SK-N-SH treated with all-trans-retinoic acid at 6 μM for 48 hours (cell line): ENCODE measurements around the gene STT3A.

ENCODE experiments used
- ATAC-seq: fragments of 200-7000 bp; cut with Tn5 transposase; 3 replicates; pipeline ENCODE4 v1.9.1; 2020; ENCODE audit warnings: mild to moderate bottlenecking, moderate library complexity
- BACH2 ChIP-seq: fragments of 250-450 bp; sonication (Bioruptor Pico); IDR thresholded peaks from 2 replicates; pipeline ENCODE4 v1.9.0; 2021; ENCODE audit warnings: mild to moderate bottlenecking, borderline replicate concordance
- CSDC2 ChIP-seq: fragments of 250-450 bp; sonication (Bioruptor Pico); IDR thresholded peaks from 2 replicates; pipeline ENCODE4 v1.5.0; 2020; ENCODE audit warnings: mild to moderate bottlenecking, moderate library complexity
- CSRNP3 ChIP-seq: fragments of 250-450 bp; sonication (Bioruptor Pico); IDR thresholded peaks from 2 replicates; pipeline ENCODE4 v1.5.1; 2021; ENCODE audit warnings: mild to moderate bottlenecking, moderate library complexity
- ESRRG ChIP-seq: fragments of 250-450 bp; sonication (Bioruptor Pico); IDR thresholded peaks from 2 replicates; pipeline ENCODE4 v1.6.1; 2021; ENCODE audit warnings: mild to moderate bottlenecking
- GLIS3 ChIP-seq: fragments of 250-450 bp; sonication (Bioruptor Pico); IDR thresholded peaks from 2 replicates; pipeline ENCODE4 v1.5.0; 2020; ENCODE audit warnings: mild to moderate bottlenecking, moderate library complexity
- ISL1 ChIP-seq: fragments of 250-450 bp; sonication (Bioruptor Pico); IDR thresholded peaks from 2 replicates; pipeline ENCODE4 v2.1.2; 2022; ENCODE audit warnings: mild to moderate bottlenecking, moderate library complexity
- OSR1 ChIP-seq: fragments of 250-450 bp; sonication (Bioruptor Pico); IDR thresholded peaks from 2 replicates; pipeline ENCODE4 v1.8.0; 2022; ENCODE audit warnings: moderate library complexity, mild to moderate bottlenecking, inconsistent platforms
- PATZ1 ChIP-seq: fragments of 250-450 bp; sonication (Bioruptor Pico); IDR thresholded peaks from 2 replicates; pipeline ENCODE4 v1.8.0; 2020; ENCODE audit warnings: mild to moderate bottlenecking, moderate library complexity, borderline replicate concordance
- PPARA ChIP-seq: fragments of 250-450 bp; sonication (Bioruptor Pico); IDR thresholded peaks from 2 replicates; pipeline ENCODE4 v1.5.0; 2020; ENCODE audit warnings: mild to moderate bottlenecking, borderline replicate concordance
- RARB ChIP-seq: fragments of 250-450 bp; sonication (Bioruptor Pico); IDR thresholded peaks from 2 replicates; pipeline ENCODE4 v1.8.0; 2021; ENCODE audit warnings: mild to moderate bottlenecking, moderate library complexity
- SNAI2 ChIP-seq: fragments of 250-450 bp; sonication (Bioruptor Pico); IDR thresholded peaks from 2 replicates; pipeline ENCODE4 v1.5.0; 2020; ENCODE audit warnings: mild to moderate bottlenecking, moderate library complexity
- TCF4 ChIP-seq: fragments of 250-450 bp; sonication (Bioruptor Pico); IDR thresholded peaks from 2 replicates; pipeline ENCODE4 v1.8.0; 2021; ENCODE audit warnings: mild to moderate bottlenecking, moderate library complexity, borderline replicate concordance
- TSHZ2 ChIP-seq: fragments of 250-450 bp; sonication (Bioruptor Pico); IDR thresholded peaks from 2 replicates; pipeline ENCODE4 v1.5.0; 2020; ENCODE audit warnings: mild to moderate bottlenecking, moderate library complexity
- ZC3H10 ChIP-seq: fragments of 250-450 bp; sonication (Bioruptor Pico); IDR thresholded peaks from 2 replicates; pipeline ENCODE4 v1.5.1; 2021; ENCODE audit warnings: mild to moderate bottlenecking, moderate library complexity
- ZFP3 ChIP-seq: fragments of 250-450 bp; sonication (Bioruptor Pico); IDR thresholded peaks from 2 replicates; pipeline ENCODE4 v1.5.0; 2020; ENCODE audit warnings: mild to moderate bottlenecking, moderate library complexity
- ZFP30 ChIP-seq: fragments of 450-650 bp; formaldehyde crosslinking; IDR thresholded peaks from 2 replicates; pipeline ENCODE4 v1.5.0; 2022; ENCODE audit warnings: mild to moderate bottlenecking, moderate library complexity
- ZNF565 ChIP-seq: fragments of 450-650 bp; formaldehyde crosslinking; conservative IDR thresholded peaks from 2 replicates; pipeline ENCODE4 v1.5.0; 2020; ENCODE audit warnings: low read depth, mild to moderate bottlenecking, moderate library complexity
- ZNF70 ChIP-seq: fragments of 450-650 bp; formaldehyde crosslinking; IDR thresholded peaks from 2 replicates; pipeline ENCODE4 v1.5.0; 2020; ENCODE audit warnings: mild to moderate bottlenecking, moderate library complexity
- ZNF8 ChIP-seq: fragments of 450-650 bp; formaldehyde crosslinking; IDR thresholded peaks from 2 replicates; pipeline ENCODE4 v1.5.0; 2020; ENCODE audit warnings: mild to moderate bottlenecking, moderate library complexity

The STT3A gene

GRCh38 chr11:125594958-125595357 is 2.3 kb downstream of the STT3A start (continued):
- TF ChIP-seq BACH2 (CRISPR knock-in tag) (no peak), ZNF565 (CRISPR knock-in tag) (no peak)

- no peak for ATAC-seq
- TF ChIP-seq BACH2 (CRISPR knock-in tag) = no peak
- TF ChIP-seq PPARA (CRISPR knock-in tag) = no peak
- no peak for TF ChIP-seq RARB (CRISPR knock-in tag)
- TF ChIP-seq ZFP3 (CRISPR knock-in tag) = no peak
Measured at GRCh38 chr11:125600663-125601062, 8.0 kb downstream of the STT3A start.

- TF ChIP-seq BACH2 (CRISPR knock-in tag) (no peak), ZFP3 (CRISPR knock-in tag) (no peak), ZNF70 (no peak), ZNF8 (CRISPR knock-in tag) (no peak), CSDC2 (CRISPR knock-in tag) (no peak), RARB (CRISPR knock-in tag) (no peak), TSHZ2 (no peak), ZFP30 (CRISPR knock-in tag) (no peak), PATZ1 (CRISPR knock-in tag) (no peak), PPARA (CRISPR knock-in tag) (no peak), TCF4 (CRISPR knock-in tag) (no peak), ZC3H10 (CRISPR knock-in tag) (no peak), ESRRG (no peak), CSRNP3 (CRISPR knock-in tag) (no peak), ISL1 (CRISPR knock-in tag) (no peak), ZNF565 (CRISPR knock-in tag) (no peak), OSR1 (CRISPR knock-in tag) (no peak), SNAI2 (CRISPR knock-in tag) (no peak)
- TF ChIP-seq, all 23 proteins: peak for 0
Measured at GRCh38 chr11:125603207-125603606, 10.6 kb downstream of the STT3A start.

GRCh38 chr11:125605417-125605816 is 12.8 kb downstream of the STT3A start:
- TF ChIP-seq OSR1 (CRISPR knock-in tag) (no peak), ZC3H10 (CRISPR knock-in tag) (no peak), SNAI2 (CRISPR knock-in tag) (no peak), ISL1 (CRISPR knock-in tag) (no peak), ZFP3 (CRISPR knock-in tag) (no peak), ZNF565 (CRISPR knock-in tag) (no peak), GLIS3 (CRISPR knock-in tag) (no peak), TSHZ2 (no peak), CSDC2 (CRISPR knock-in tag) (no peak)

More at GRCh38 chr11:125603207-125603606, 10.6 kb downstream of the STT3A start:
- no peak; the same call in 2 of the 3 replicates for ATAC-seq

More at GRCh38 chr11:125605417-125605816, 12.8 kb downstream of the STT3A start:
- no peak for ATAC-seq
